Upper lobe of left lung (tissue), 6 donors: ENCODE results near the gene GRIK3. TPM values are rescaled to one million over a fixed set of nuclear protein-coding genes. Genes with fewer than 3 reads are reported as not detected.

Experiments
- ATAC-seq, 2 donors: fragments of 200-7000 bp; cut with Tn5 transposase; one replicate each; pipeline ENCODE4 v1.9.1; 2022; ENCODE audit warnings: mild to moderate bottlenecking in 2 of 2, moderate library complexity in 2 of 2; ENCODE audit not compliant: low FRiP score in 2 of 2
- DNase-seq, 2 donors: peaks; one replicate each; pipeline ENCODE4 v3.0.0-alpha.2; 2019 to 2020
- H3K27ac ChIP-seq, 4 donors: fragments of 200-600 bp; sonication (generic); one replicate each; pipeline ENCODE4 v1.5.1; 2016 to 2019
- H3K27me3 ChIP-seq, 4 donors: fragments of 200-600 bp; sonication (generic); one replicate each; pipeline ENCODE4 v1.5.1; 2017 to 2019
- H3K36me3 ChIP-seq, 4 donors: fragments of 200-600 bp; sonication (generic); one replicate each; pipeline ENCODE4 v1.5.1; 2016 to 2019
- H3K4me1 ChIP-seq, 4 donors: fragments of 200-600 bp; sonication (generic); one replicate each; pipeline ENCODE4 v1.5.1; 2018 to 2019
- H3K4me3 ChIP-seq, 4 donors: fragments of 200-600 bp; sonication (generic); one replicate each; pipeline ENCODE4 v1.5.1; 2017 to 2019; ENCODE audit warnings: mild to moderate bottlenecking in 2 of 4, moderate library complexity in 1 of 4
- H3K9me3 ChIP-seq, 4 donors: fragments of 200-600 bp; sonication (generic); one replicate each; pipeline ENCODE4 v1.5.1; 2018 to 2019
- CTCF ChIP-seq, 6 experiments: fragments of 450-650 bp in 4 of 6; fragments of 200-600 bp in 2 of 6; sonication (generic) in 2 of 6; IDR thresholded peaks; one replicate each; pipeline ENCODE4 v1.5.1; 2016 to 2019; ENCODE audit warnings: antibody characterized with exemption in 6 of 6
- EP300 ChIP-seq, 4 donors: sonication (generic); formaldehyde crosslinking; IDR thresholded peaks; one replicate each; pipeline ENCODE4 v1.5.1; 2017; ENCODE audit warnings: antibody characterized with exemption in 4 of 4, control low read depth in 2 of 4
- POLR2A ChIP-seq, 4 donors: fragments of 450-650 bp; IDR thresholded peaks; one replicate each; pipeline ENCODE4 v1.5.1; 2016 to 2017; ENCODE audit warnings: antibody characterized with exemption in 4 of 4, mild to moderate bottlenecking in 2 of 4
- POLR2AphosphoS5 ChIP-seq, 2 donors: sonication (generic); formaldehyde crosslinking; IDR thresholded peaks; one replicate each; pipeline ENCODE4 v1.5.1; 2017; ENCODE audit warnings: antibody characterized with exemption in 2 of 2
- WGBS, 2 donors: methylation state at CpG; one replicate each; pipeline ENCODE4 v1.1.5; 2017 to 2018; 5-methylcytosine and 5-hydroxymethylcytosine counted together
- total RNA-seq, 6 donors: library from RNA; depleted of rRNA in 4 of 6; stranded (reverse); fragments of >200 nt in 4 of 6; gene quantifications; one replicate each; pipeline versions ENCODE4 v1.1.0 to v1.2.1, GENCODE V29; 2016 to 2021
- donor health status: DM: no; HTN: no; CAD: no; lungs with moderate emphysema.
- donor health status: DM: no; HTN: yes; CAD: no; lungs with severe emphysema.

GRIK3 gene
- total RNA-seq, 6 donors from 2014 or later, result 0.10 to 0.22 TPM; not detected in 4

GRCh38 chr1:37020653-37021277 is 13.6 kb downstream of the GRIK3 start:
- Histone ChIP-seq H3K4me3 (no peak overlapping the region), H3K27me3 (no peaks in the 10 kb centered on the region), H3K36me3 (no peaks in the 10 kb centered on the region), H3K4me1 (no peaks in the 10 kb centered on the region), H3K27ac (no peak overlapping the region), H3K9me3 (no peaks in the 10 kb centered on the region)
- no peak for DNase-seq
- TF ChIP-seq CTCF (IDR thresholded peaks at IDR 0.05), result no peak
- no peak for TF ChIP-seq EP300 (IDR thresholded peaks at IDR 0.05)
- no peak for TF ChIP-seq POLR2AphosphoS5 (IDR thresholded peaks at IDR 0.05)
- no peak for TF ChIP-seq POLR2A (IDR thresholded peaks at IDR 0.05)
- ATAC-seq, result no peak
- 9 to 10% methylated on average over 8 of the region's 8 CpGs for WGBS, 2 donors

- no peaks in the 10 kb centered on the region for H3K27me3 ChIP-seq
- no peak for DNase-seq
- TF ChIP-seq CTCF (IDR thresholded peaks at IDR 0.05) (no peak), POLR2A (IDR thresholded peaks at IDR 0.05) (no peak), POLR2AphosphoS5 (IDR thresholded peaks at IDR 0.05) (no peak), EP300 (IDR thresholded peaks at IDR 0.05) (no peak)
- ATAC-seq, result no peak
- H3K4me3 ChIP-seq, result no peak overlapping the region
- no peak overlapping the region for H3K27ac ChIP-seq
- H3K4me1 ChIP-seq, result no peaks in the 10 kb centered on the region
- no peaks in the 10 kb centered on the region for H3K9me3 ChIP-seq
- H3K36me3 ChIP-seq, result no peaks in the 10 kb centered on the region
These were observed 15.8 kb downstream of the GRIK3 start for GRCh38 chr1:37018510-37018909.

GRCh38 chr1:37017720-37018119 is 16.6 kb downstream of the GRIK3 start:
- ATAC-seq (no peak), DNase-seq (no peak)
- Histone ChIP-seq H3K4me1 (no peaks in the 10 kb centered on the region), H3K9me3 (no peaks in the 10 kb centered on the region), H3K36me3 (no peaks in the 10 kb centered on the region), H3K27ac (no peak overlapping the region), H3K4me3 (no peak overlapping the region), H3K27me3 (no peaks in the 10 kb centered on the region)
- 46 to 55% methylated on average over 4 of the region's 4 CpGs for WGBS, 2 donors
- TF ChIP-seq POLR2AphosphoS5 (IDR thresholded peaks at IDR 0.05) (no peak), CTCF (IDR thresholded peaks at IDR 0.05) (no peak), POLR2A (IDR thresholded peaks at IDR 0.05) (no peak), EP300 (IDR thresholded peaks at IDR 0.05) (no peak)

- DNase-seq (no peak), ATAC-seq (no peak)
- Histone ChIP-seq H3K27me3 (no peaks in the 10 kb centered on the region), H3K4me3 (no peak overlapping the region), H3K36me3 (no peaks in the 10 kb centered on the region), H3K9me3 (no peaks in the 10 kb centered on the region), H3K27ac (no peak overlapping the region), H3K4me1 (no peaks in the 10 kb centered on the region)
- TF ChIP-seq POLR2AphosphoS5 (IDR thresholded peaks at IDR 0.05) (no peak), POLR2A (IDR thresholded peaks at IDR 0.05) (no peak), EP300 (IDR thresholded peaks at IDR 0.05) (no peak), CTCF (IDR thresholded peaks at IDR 0.05) (no peak)
These were observed 18.2 kb downstream of the GRIK3 start for GRCh38 chr1:37016121-37016520.

- WGBS, 2 donors, result 76 to 88% methylated on average over 7 of the region's 7 CpGs
- H3K27me3 ChIP-seq, result no peaks in the 10 kb centered on the region
- ATAC-seq (no peak), DNase-seq (no peak)
- H3K9me3 ChIP-seq, result no peaks in the 10 kb centered on the region
- H3K36me3 ChIP-seq, result no peaks in the 10 kb centered on the region
- H3K27ac ChIP-seq, result no peak overlapping the region
- H3K4me1 ChIP-seq, result no peaks in the 10 kb centered on the region
- no peak for TF ChIP-seq POLR2A (IDR thresholded peaks at IDR 0.05)
- TF ChIP-seq POLR2AphosphoS5 (IDR thresholded peaks at IDR 0.05), result no peak
- TF ChIP-seq EP300 (IDR thresholded peaks at IDR 0.05), result no peak
- no peak for TF ChIP-seq CTCF (IDR thresholded peaks at IDR 0.05)
- no peak overlapping the region for H3K4me3 ChIP-seq
These were observed 18.6 kb downstream of the GRIK3 start for GRCh38 chr1:37015713-37016112.
